LNCAP (cell line): ENCODE results near the gene VPS13C.

ENCODE experiments used
- CTCF ChIP-seq: fragments of 450-650 bp; IDR thresholded peaks from 2 replicates; pipeline ENCODE4 v1.5.1; 2017; ENCODE audit warnings: mild to moderate bottlenecking

VPS13C gene

GRCh38 chr15:62104846-62105245, 44.6 kb upstream of the VPS13C start:
- TF ChIP-seq CTCF, result no peak

GRCh38 chr15:62104401-62104800, 44.2 kb upstream of the VPS13C start:
- no peak for TF ChIP-seq CTCF

- no peak for TF ChIP-seq CTCF
These were observed 43.2 kb upstream of the VPS13C start for GRCh38 chr15:62103431-62103830.

- TF ChIP-seq CTCF, result no peak
These were observed 38.9 kb upstream of the VPS13C start for GRCh38 chr15:62099094-62099601.

GRCh38 chr15:62094388-62094787, 34.1 kb upstream of the VPS13C start:
- TF ChIP-seq CTCF, result no peak

- TF ChIP-seq CTCF, result no peak
These were observed 33.6 kb upstream of the VPS13C start for GRCh38 chr15:62093809-62094208.

- no peak for TF ChIP-seq CTCF
These were observed 30.7 kb upstream of the VPS13C start for GRCh38 chr15:62090988-62091387.

GRCh38 chr15:62089616-62090015, 29.4 kb upstream of the VPS13C start:
- no peak for TF ChIP-seq CTCF
